Subcutaneous adipose tissue (tissue), 4 donors: ENCODE measurements around the gene NTSR1. TPM values are rescaled to one million over a fixed set of nuclear protein-coding genes. Genes with fewer than 3 reads are reported as not detected.

Source experiments
- total RNA-seq, 4 donors: library from RNA; depleted of rRNA; stranded (reverse); fragments of >200 nt; gene quantifications; one replicate each; pipeline ENCODE4 v1.1.0, GENCODE V29; 2016
- TF ChIP-seq, protein P1 (sequence below): fragments of 450-650 bp; IDR thresholded peaks from one replicate; pipeline ENCODE4 v1.5.1; 2016; ENCODE audit warnings: low read depth, mild to moderate bottlenecking, control low read depth, antibody characterized with exemption, moderate library complexity

Gene NTSR1
- total RNA-seq, 4 donors from 2014 or later, result 0.16 TPM; not detected in 3

- TF ChIP-seq, protein P1, sequence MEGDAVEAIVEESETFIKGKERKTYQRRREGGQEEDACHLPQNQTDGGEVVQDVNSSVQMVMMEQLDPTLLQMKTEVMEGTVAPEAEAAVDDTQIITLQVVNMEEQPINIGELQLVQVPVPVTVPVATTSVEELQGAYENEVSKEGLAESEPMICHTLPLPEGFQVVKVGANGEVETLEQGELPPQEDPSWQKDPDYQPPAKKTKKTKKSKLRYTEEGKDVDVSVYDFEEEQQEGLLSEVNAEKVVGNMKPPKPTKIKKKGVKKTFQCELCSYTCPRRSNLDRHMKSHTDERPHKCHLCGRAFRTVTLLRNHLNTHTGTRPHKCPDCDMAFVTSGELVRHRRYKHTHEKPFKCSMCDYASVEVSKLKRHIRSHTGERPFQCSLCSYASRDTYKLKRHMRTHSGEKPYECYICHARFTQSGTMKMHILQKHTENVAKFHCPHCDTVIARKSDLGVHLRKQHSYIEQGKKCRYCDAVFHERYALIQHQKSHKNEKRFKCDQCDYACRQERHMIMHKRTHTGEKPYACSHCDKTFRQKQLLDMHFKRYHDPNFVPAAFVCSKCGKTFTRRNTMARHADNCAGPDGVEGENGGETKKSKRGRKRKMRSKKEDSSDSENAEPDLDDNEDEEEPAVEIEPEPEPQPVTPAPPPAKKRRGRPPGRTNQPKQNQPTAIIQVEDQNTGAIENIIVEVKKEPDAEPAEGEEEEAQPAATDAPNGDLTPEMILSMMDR, result no peak
These were observed 33.3 kb upstream of the NTSR1 start for GRCh38 chr20:62675156-62675876.

DNA sequence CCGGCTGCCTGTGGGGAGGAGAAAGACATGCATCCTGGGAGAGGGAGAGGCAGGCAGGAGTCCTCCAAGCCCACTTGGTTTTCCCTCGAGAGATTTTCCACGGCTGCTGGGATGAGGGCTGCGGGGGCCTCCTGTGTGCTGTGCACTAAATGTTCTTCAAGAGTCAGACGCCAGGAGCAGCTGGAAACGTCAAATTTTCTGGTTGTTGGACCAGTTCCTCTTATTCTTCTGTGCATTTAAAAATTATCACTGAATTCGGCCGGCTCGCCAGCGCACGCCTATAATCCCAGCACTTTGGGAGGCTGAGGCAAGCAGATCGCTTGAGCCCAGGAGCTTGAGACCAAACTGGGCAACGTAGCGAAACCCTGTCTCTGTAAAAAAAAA, 32.8 kb upstream of the NTSR1 start:
- TF ChIP-seq, protein P1, result no peak

DNA sequence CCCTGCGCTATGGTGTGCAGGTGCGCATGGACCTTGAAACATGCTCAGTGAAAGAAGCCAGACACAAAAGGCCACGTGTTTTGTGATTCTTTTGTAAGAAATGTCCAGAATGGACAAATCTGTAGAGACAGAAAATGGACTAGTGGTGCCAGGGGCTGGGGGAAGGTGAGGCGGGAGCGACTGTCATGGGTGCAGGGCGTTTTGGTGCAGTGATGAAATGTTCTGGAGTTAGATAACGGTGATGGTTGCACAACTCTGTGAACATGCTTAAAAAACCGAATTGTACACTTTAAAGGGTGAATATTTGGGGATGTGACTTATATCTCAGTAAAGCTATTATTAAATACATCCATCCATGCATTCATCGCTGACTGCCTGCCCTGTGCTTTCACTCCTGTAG, 31.7 kb upstream of the NTSR1 start:
- TF ChIP-seq, protein P1, result no peak

GRCh38 chr20:62677678-62678077, 31.0 kb upstream of the NTSR1 start:
- TF ChIP-seq, protein P1, result no peak

DNA sequence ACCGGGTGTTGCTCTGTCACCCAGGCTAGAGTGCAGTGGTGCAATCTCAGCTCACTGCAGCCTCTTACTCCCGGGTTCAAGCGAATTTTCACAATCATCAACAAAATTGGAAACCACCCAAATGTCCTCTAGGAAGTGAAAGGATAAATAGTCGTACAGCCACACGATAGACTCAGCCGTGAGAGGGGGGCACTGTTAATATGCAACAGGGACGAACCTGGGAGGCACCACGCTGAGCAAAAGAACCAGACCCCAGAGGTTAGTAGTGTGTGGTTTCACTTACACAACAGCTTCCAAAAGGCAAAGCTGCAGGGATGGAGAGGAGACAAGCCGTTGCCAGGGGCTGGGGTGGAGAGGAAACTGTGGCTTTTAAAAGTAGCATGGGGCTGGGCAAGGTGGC, 30.1 kb upstream of the NTSR1 start:
- TF ChIP-seq, protein P1, result no peak

DNA sequence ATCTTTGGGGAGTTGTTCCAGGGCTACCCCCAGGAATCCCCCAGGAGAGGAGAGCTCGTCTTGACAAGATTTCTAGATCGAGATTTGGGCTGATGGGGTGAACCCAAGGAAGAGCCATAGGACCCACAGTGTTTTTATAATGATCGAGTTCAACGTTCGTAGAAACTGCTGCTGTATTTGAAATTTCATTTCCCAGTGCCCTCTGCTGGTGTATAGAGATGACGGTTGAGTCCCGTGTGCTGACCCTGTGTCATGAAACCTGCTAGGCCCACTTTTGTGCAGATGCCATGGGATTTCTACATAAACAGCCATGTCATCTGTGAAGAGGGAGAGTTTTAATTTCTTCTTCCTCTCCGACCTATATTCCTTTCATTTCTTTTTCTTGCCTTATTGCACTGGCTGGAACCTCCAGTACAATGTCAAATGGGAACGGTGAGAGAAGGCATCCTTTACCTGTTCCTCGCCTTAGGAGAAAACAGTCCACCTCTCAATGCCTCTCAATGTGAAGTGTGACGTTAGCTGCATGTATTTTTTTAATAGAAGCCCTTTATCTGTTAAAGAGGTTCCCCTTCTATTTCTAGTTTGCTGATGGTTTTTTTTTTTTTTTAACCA, 28.6 kb upstream of the NTSR1 start:
- TF ChIP-seq, protein P1, result no peak

DNA sequence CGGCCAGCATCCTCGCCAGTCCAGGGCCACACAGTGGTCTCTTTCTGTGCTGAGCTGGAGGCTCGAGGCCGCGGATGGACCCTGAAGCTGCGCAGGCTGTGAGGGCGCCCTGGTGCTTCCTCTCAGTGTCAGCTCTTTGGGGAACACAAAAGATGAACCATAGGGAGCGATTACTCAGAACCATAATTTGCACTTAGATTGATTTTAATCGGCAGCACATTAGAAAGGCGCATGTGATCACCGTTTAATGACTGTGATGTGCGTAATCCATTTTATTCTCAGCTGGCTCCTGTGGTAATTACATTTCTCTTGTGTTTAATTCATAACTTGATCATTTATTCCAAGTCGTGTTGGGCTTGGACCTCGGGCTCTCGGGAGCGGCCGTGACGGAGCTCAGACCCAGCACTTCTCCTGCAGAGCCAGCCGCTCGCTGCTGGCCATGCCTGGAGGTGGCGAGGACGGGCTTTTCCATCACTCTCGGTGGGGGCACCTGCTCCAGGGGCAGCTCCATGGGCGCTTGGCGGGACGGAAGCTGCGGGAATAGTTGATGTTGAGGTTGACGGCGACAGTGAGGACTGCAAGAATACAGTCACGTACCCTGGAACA, 25.6 kb upstream of the NTSR1 start:
- TF ChIP-seq, protein P1, result no peak
